K562 (cell line): Measurements from ENCODE around the gene PNKD. TPM values are rescaled to one million over a fixed set of nuclear protein-coding genes. Genes with fewer than 3 reads are reported as not detected.

ENCODE experiments used
- CAMTA2 ChIP-seq: fragments of 250-450 bp; sonication (Bioruptor Pico); conservative IDR thresholded peaks from 2 replicates; pipeline ENCODE4 v1.5.1; 2022
- CTCF ChIP-seq, 3 experiments: IDR thresholded peaks in 2 of 3; conservative IDR thresholded peaks in 1 of 3; 2 replicates each; pipeline ENCODE4 v1.5.1; 2011 to 2012; ENCODE audit warnings: low read length in 3 of 3, mild to moderate bottlenecking in 3 of 3, control low read depth in 2 of 3, improper control_type of control experiment in 1 of 3, inconsistent platforms in 1 of 3, low read depth in 1 of 3, mixed read lengths in 1 of 3, moderate library complexity in 1 of 3; ENCODE audit not compliant: insufficient read depth in 2 of 3
- CXXC5 ChIP-seq: fragments of 250-450 bp; sonication (Bioruptor Pico); IDR thresholded peaks from 2 replicates; pipeline ENCODE4 v1.8.0; 2022; ENCODE audit warnings: inconsistent platforms, mild to moderate bottlenecking, moderate library complexity
- EP400 ChIP-seq: fragments of 450-650 bp; IDR thresholded peaks from 2 replicates; pipeline ENCODE4 v1.6.1; 2017; ENCODE audit warnings: antibody characterized with exemption, mild to moderate bottlenecking, moderate library complexity
- EZH2 ChIP-seq: IDR thresholded peaks from 2 replicates; pipeline ENCODE4 v1.6.1; 2012; ENCODE audit warnings: low read depth, mild to moderate bottlenecking, inconsistent platforms, low read length, borderline replicate concordance
- FOXA1 ChIP-seq: fragments of 450-650 bp; IDR thresholded peaks from 2 replicates; pipeline ENCODE4 v1.6.1; 2016; ENCODE audit warnings: mild to moderate bottlenecking, borderline replicate concordance
- HBP1 ChIP-seq: fragments of 450-650 bp; formaldehyde crosslinking; IDR thresholded peaks from 2 replicates; pipeline ENCODE4 v1.4.0; 2022; ENCODE audit warnings: missing genetic modification characterization
- KDM1A ChIP-seq, 2 experiments: fragments of 450-650 bp; IDR thresholded peaks; 2 replicates each; pipeline ENCODE4 v1.6.1; 2016; ENCODE audit warnings: mild to moderate bottlenecking in 2 of 2
- MAFF ChIP-seq: IDR thresholded peaks from 2 replicates; pipeline ENCODE4 v1.6.1; 2012; ENCODE audit warnings: low read length, improper control_type of control experiment
- RBM17 ChIP-seq: fragments of 200-400 bp; formaldehyde crosslinking; IDR thresholded peaks from 2 replicates; pipeline ENCODE4 v1.6.1; 2017; ENCODE audit warnings: low read depth, mild to moderate bottlenecking, low read length, borderline replicate concordance
- RFX5 ChIP-seq: IDR thresholded peaks from 2 replicates; pipeline ENCODE4 v1.6.1; 2011; ENCODE audit warnings: low read depth, mild to moderate bottlenecking, improper control_type of control experiment, low read length
- ZBTB7A ChIP-seq: IDR thresholded peaks from 2 replicates; pipeline ENCODE4 v1.6.1; 2011; ENCODE audit warnings: low read depth, mild to moderate bottlenecking, low read length, moderate library complexity, borderline replicate concordance; ENCODE audit not compliant: control insufficient read depth
- ZFPM2 ChIP-seq: fragments of 250-450 bp; sonication (Bioruptor Pico); IDR thresholded peaks from 2 replicates; pipeline ENCODE4 v1.5.1; 2022; ENCODE audit warnings: mild to moderate bottlenecking
- ZMIZ1 ChIP-seq, 2 experiments: fragments of 150-350 bp in 1 of 2; IDR thresholded peaks; 2 replicates each; pipeline ENCODE4 v1.6.1; 2012 to 2016; ENCODE audit warnings: low read depth in 2 of 2, low read length in 2 of 2, mild to moderate bottlenecking in 1 of 2, moderate library complexity in 1 of 2
- ZNF24 ChIP-seq: fragments of 450-650 bp; IDR thresholded peaks from 2 replicates; pipeline ENCODE4 v1.6.1; 2016
- ZNF398 ChIP-seq: fragments of 250-450 bp; sonication (Bioruptor Pico); IDR thresholded peaks from 2 replicates; pipeline ENCODE4 v1.8.0; 2021; ENCODE audit warnings: moderate library complexity, mild to moderate bottlenecking, inconsistent platforms
- ZZZ3 ChIP-seq: fragments of 450-650 bp; IDR thresholded peaks from 2 replicates; pipeline ENCODE4 v1.6.1; 2016; ENCODE audit warnings: antibody characterized with exemption, mild to moderate bottlenecking, moderate library complexity
- polyA plus RNA-seq, 8 experiments: library from polyadenylated mRNA; depleted of rRNA in 4 of 8; stranded (reverse) in 5 of 8; unstranded in 3 of 8; fragments of >200 nt; fragmentation: Nextera tagmentation in 2 of 8; fragmentation: Illumina TruSeq in 1 of 8; extraction: Ambion mirVana in 2 of 8; extraction: Trizol in 1 of 8; gene quantifications; 2 replicates each; pipeline versions ENCODE4 v1.2.1 to v1.2.3, GENCODE V29; 2011 to 2014; ENCODE audit warnings: inconsistent platforms in 1 of 8, missing spikeins in 1 of 8
- total RNA-seq, 7 experiments: library from RNA; depleted of rRNA in 6 of 7; stranded (reverse); fragments of >200 nt in 6 of 7; fragmentation: Illumina TruSeq in 2 of 7; extraction: Trizol in 2 of 7; gene quantifications; 2 replicates each; pipeline versions ENCODE4 v1.2.1 to v1.2.3, GENCODE V29; 2011 to 2021; ENCODE audit warnings: low replicate concordance in 1 of 7
- TF ChIP-seq, protein P1 (sequence below): fragments of 250-450 bp; sonication (Bioruptor Pico); IDR thresholded peaks from 2 replicates; pipeline ENCODE4 v1.9.0; 2021; ENCODE audit warnings: mild to moderate bottlenecking

The PNKD gene
- total and polyA plus RNA-seq, 9 of the 15 experiments (the other 6 are each of a cell fraction or from before 2014, with no cell fraction given) = 26.0 to 105 (median 60.1) TPM

DNA sequence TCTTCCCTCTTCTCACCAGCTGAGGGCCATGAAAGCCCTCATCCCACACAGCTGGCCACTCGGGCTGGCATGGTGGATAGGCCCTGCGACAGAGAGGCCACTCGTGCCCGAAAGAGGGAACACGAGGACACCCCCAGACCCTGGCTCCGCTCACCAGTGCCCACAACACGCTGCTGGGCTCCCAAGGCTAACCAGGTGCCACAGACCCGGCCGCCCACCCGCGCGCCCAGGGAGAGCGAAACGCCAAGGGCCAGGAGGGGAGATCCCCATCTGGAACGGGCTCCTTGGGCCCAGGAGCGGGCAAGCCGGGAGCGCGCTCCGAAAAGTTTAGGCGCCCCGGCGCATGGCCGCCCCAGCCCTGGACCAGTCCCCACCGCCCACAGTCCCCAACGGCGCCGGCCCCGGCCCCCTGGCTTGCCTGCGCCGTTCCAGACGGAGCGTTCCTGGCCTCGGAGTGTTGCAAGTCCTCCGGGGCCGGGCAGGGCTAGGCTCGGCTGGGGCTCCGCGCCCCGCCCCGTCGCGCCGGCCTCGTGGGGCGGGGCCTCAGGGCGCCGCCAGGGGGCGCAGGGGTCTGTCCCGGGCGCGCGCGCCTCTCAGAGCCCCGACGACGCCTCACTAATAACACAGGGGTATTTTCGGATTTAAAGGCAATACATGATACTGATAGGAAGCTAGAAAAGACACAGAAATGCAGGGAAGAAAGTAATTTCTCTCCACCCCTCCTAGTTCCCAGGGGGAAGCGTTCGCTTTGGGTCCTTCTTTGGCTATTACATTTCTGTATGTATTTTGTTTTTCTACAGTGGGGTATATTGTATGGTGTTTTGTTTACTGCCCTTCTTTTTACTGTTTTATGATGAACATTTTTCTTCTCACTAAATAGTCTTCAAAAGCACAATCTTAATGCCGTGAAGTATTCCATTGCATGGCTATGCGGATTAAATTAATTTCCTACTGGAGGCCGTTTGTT, 22.0 kb downstream of the PNKD start, which contains the start of gene TMBIM1 (continued):
- no peak for TF ChIP-seq CAMTA2 (CRISPR knock-in tag)
- TF ChIP-seq CXXC5 = peak; percentile 85
- TF ChIP-seq EZH2 = no peak
- no peak for TF ChIP-seq RFX5
- no peak for TF ChIP-seq HBP1 (CRISPR knock-in tag)
- TF ChIP-seq ZBTB7A = peak; percentile 91; the same call in 1 of the 2 replicates
- TF ChIP-seq RBM17 = no peak
- no peak for TF ChIP-seq ZFPM2
- TF ChIP-seq ZNF24 = peak; percentile 15; the same call in 1 of the 2 replicates
- peak; percentile 60 to 76 (median 63) for TF ChIP-seq CTCF (IDR thresholded peaks at IDR 0.05 in 2 of 3, conservative IDR thresholded peaks at IDR 0.05 in 1 of 3; ENCODE audit: insufficient read depth in 2 of 3, low read depth in 1 of 3, low read length in 3 of 3)
- TF ChIP-seq, protein P1, sequence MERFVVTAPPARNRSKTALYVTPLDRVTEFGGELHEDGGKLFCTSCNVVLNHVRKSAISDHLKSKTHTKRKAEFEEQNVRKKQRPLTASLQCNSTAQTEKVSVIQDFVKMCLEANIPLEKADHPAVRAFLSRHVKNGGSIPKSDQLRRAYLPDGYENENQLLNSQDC = no peak
- no peak for TF ChIP-seq ZMIZ1 (IDR thresholded peaks at IDR 0.05; ENCODE audit: low read depth in 2 of 2, low read length in 2 of 2)
- TF ChIP-seq MAFF = no peak
- TF ChIP-seq EP400 = 0 out of 2 replicates have a peak, but pooled peaks have one; percentile 12
- TF ChIP-seq ZNF398 (CRISPR knock-in tag) = no peak
- TF ChIP-seq FOXA1 = no peak
- no peak for TF ChIP-seq KDM1A (IDR thresholded peaks at IDR 0.05)
- no peak for TF ChIP-seq ZZZ3
